IMR-90 (cell line): ENCODE results near the gene SLC26A11. TPM values are rescaled to one million over a fixed set of nuclear protein-coding genes. Genes with fewer than 3 reads are reported as not detected.

Experiments used
- ATAC-seq: fragments of 200-7000 bp; cut with Tn5 transposase; 2 replicates; pipeline ENCODE4 v1.9.1; 2020; ENCODE audit warnings: low read depth, mild to moderate bottlenecking, moderate library complexity
- BruUV-seq: library from RNA; stranded (reverse); fragments of 400-500 nt; replicated peaks from 2 replicates; lab custom pipeline; 2021; lab: Mats Ljungman, UMichigan
- CTCF ChIA-PET: fragments of 300-600 bp; formaldehyde crosslinking; extraction: SDS; loops from one replicate; lab custom pipeline; 2021; ENCODE audit warnings: antibody characterized with exemption; lab: Yijun Ruan, JAX
- POLR2A ChIA-PET: fragments of 300-600 bp; sonication (Branson Sonifier 250); formaldehyde crosslinking; loops from one replicate; lab custom pipeline; 2022; ENCODE audit warnings: antibody characterized with exemption; ENCODE audit not compliant: unreplicated experiment; lab: Charles Lee
- DNase-seq: peaks from one replicate; pipeline ENCODE4 v3.0.0; 2013
- H2AFZ ChIP-seq: replicated peaks from 2 replicates; pipeline ENCODE3; 2013; ENCODE audit warnings: low read length, mild to moderate bottlenecking; ENCODE audit not compliant: poor library complexity
- H2AK5ac ChIP-seq: 2 replicates; pipeline ENCODE4 v1.6.1; 2013; ENCODE audit warnings: low read depth, low read length, inconsistent platforms
- H2AK9ac ChIP-seq: replicated peaks from 2 replicates; pipeline ENCODE3; 2013; ENCODE audit warnings: mild to moderate bottlenecking, low read depth, low read length, moderate library complexity; ENCODE audit not compliant: poor library complexity
- H2BK120ac ChIP-seq: 2 replicates; pipeline ENCODE4 v1.6.1; 2013; ENCODE audit warnings: low read depth, low read length, inconsistent platforms
- H2BK15ac ChIP-seq: 3 replicates; pipeline ENCODE4 v1.6.1; 2013; ENCODE audit warnings: low read depth, low read length, inconsistent platforms
- H2BK20ac ChIP-seq: 2 replicates; pipeline ENCODE4 v1.6.1; 2013; ENCODE audit warnings: low read depth, mild to moderate bottlenecking, inconsistent platforms, low read length, moderate library complexity
- H2BK5ac ChIP-seq: 2 replicates; pipeline ENCODE4 v1.6.1; 2013; ENCODE audit warnings: mild to moderate bottlenecking, low read depth, low read length, inconsistent platforms; ENCODE audit not compliant: poor library complexity, severe bottlenecking
- H3K14ac ChIP-seq: replicated peaks from 2 replicates; pipeline ENCODE4 v1.6.1; 2013; ENCODE audit warnings: low read depth, low read length, inconsistent platforms
- H3K18ac ChIP-seq: 2 replicates; pipeline ENCODE4 v1.6.1; 2013; ENCODE audit warnings: low read depth, low read length, control low read depth
- H3K23ac ChIP-seq: 2 replicates; pipeline ENCODE4 v1.6.1; 2013; ENCODE audit warnings: low read depth, low read length, inconsistent platforms
- H3K27ac ChIP-seq: 2 replicates; pipeline ENCODE4 v1.5.1; 2013; ENCODE audit warnings: mild to moderate bottlenecking, control low read depth, low read length; ENCODE audit not compliant: insufficient read depth
- H3K27me3 ChIP-seq: 2 replicates; pipeline ENCODE4 v1.6.1; 2013; ENCODE audit warnings: low read length; ENCODE audit not compliant: control insufficient read depth, insufficient read depth
- H3K36me3 ChIP-seq: 2 replicates; pipeline ENCODE4 v1.6.1; 2013; ENCODE audit warnings: low read length, mixed read lengths; ENCODE audit not compliant: control insufficient read depth, insufficient read depth
- H3K4ac ChIP-seq: 2 replicates; pipeline ENCODE4 v1.6.1; 2013; ENCODE audit warnings: low read depth, low read length, inconsistent platforms
- H3K4me1 ChIP-seq: 2 replicates; pipeline ENCODE4 v1.6.1; 2013; ENCODE audit warnings: low read length, mixed read lengths; ENCODE audit not compliant: control insufficient read depth, insufficient read depth
- H3K4me2 ChIP-seq: 2 replicates; pipeline ENCODE4 v1.6.1; 2013; ENCODE audit warnings: low read depth, mild to moderate bottlenecking, control low read depth, low read length, moderate library complexity
- H3K4me3 ChIP-seq: 2 replicates; pipeline ENCODE4 v1.5.1; 2013; ENCODE audit warnings: low read depth, mild to moderate bottlenecking, control low read depth, low read length, moderate library complexity; ENCODE audit not compliant: insufficient read depth
- H3K56ac ChIP-seq: 2 replicates; pipeline ENCODE4 v1.6.1; 2013; ENCODE audit warnings: low read length, inconsistent platforms; ENCODE audit not compliant: insufficient read depth; ENCODE audit errors: extremely low read depth
- H3K79me1 ChIP-seq, 2 experiments: 2 replicates each; pipeline ENCODE4 v1.6.1; 2013; ENCODE audit warnings: low read length in 2 of 2, inconsistent platforms in 1 of 2, low read depth in 1 of 2
- H3K9ac ChIP-seq: 2 replicates; pipeline ENCODE4 v1.6.1; 2013; ENCODE audit warnings: low read depth, low read length, control low read depth
- H3K9me1 ChIP-seq: 2 replicates; pipeline ENCODE4 v1.6.1; 2013; ENCODE audit warnings: low read length, inconsistent platforms; ENCODE audit not compliant: insufficient read depth
- H3K9me3 ChIP-seq: 2 replicates; pipeline ENCODE4 v1.6.1; 2013; ENCODE audit warnings: low read length; ENCODE audit not compliant: control insufficient read depth, insufficient read depth
- H4K20me1 ChIP-seq: 2 replicates; pipeline ENCODE4 v1.6.1; 2013; ENCODE audit warnings: low read length, inconsistent platforms; ENCODE audit not compliant: insufficient read depth
- H4K5ac ChIP-seq: 2 replicates; pipeline ENCODE4 v1.6.1; 2013; ENCODE audit warnings: mild to moderate bottlenecking, low read depth, low read length, control low read depth
- H4K8ac ChIP-seq, 2 experiments: 2 replicates each; pipeline ENCODE4 v1.6.1; 2013; ENCODE audit warnings: low read depth in 2 of 2, low read length in 2 of 2, control low read depth in 1 of 2, inconsistent platforms in 1 of 2
- H4K91ac ChIP-seq: 2 replicates; pipeline ENCODE4 v1.6.1; 2013; ENCODE audit warnings: low read depth, low read length, inconsistent platforms; ENCODE audit not compliant: insufficient read depth
- BHLHE40 ChIP-seq: fragments of 150-350 bp; IDR thresholded peaks from 2 replicates; pipeline ENCODE4 v1.6.1; 2016; ENCODE audit warnings: mild to moderate bottlenecking, low read depth, low read length
- CEBPB ChIP-seq: IDR thresholded peaks from 2 replicates; pipeline ENCODE4 v1.6.1; 2012; ENCODE audit warnings: low read depth, low read length, improper control_type of control experiment
- FOS ChIP-seq: fragments of 150-350 bp; IDR thresholded peaks from 2 replicates; pipeline ENCODE4 v1.6.1; 2016; ENCODE audit warnings: low read depth, low read length
- MAFK ChIP-seq: IDR thresholded peaks from 2 replicates; pipeline ENCODE4 v1.6.1; 2012; ENCODE audit warnings: low read depth, low read length, improper control_type of control experiment
- MXI1 ChIP-seq: IDR thresholded peaks from 2 replicates; pipeline ENCODE4 v1.6.1; 2012; ENCODE audit warnings: low read depth, mild to moderate bottlenecking, low read length, moderate library complexity, borderline replicate concordance
- NFE2L2 ChIP-seq: fragments of 150-350 bp; IDR thresholded peaks from 2 replicates; pipeline ENCODE4 v1.6.1; 2016; ENCODE audit warnings: low read depth, mild to moderate bottlenecking, low read length
- RAD21 ChIP-seq: IDR thresholded peaks from 2 replicates; pipeline ENCODE4 v1.6.1; 2012; ENCODE audit warnings: low read length, improper control_type of control experiment
- RCOR1 ChIP-seq: IDR thresholded peaks from 2 replicates; pipeline ENCODE4 v1.6.1; 2012; ENCODE audit warnings: mild to moderate bottlenecking, low read length, improper control_type of control experiment; ENCODE audit not compliant: insufficient replicate concordance
- RFX5 ChIP-seq: IDR thresholded peaks from 2 replicates; pipeline ENCODE4 v1.8.0; 2012; ENCODE audit warnings: low read depth, mild to moderate bottlenecking, low read length, moderate library complexity
- SMC3 ChIP-seq: fragments of 150-350 bp; IDR thresholded peaks from 2 replicates; pipeline ENCODE4 v1.6.1; 2016; ENCODE audit warnings: low read depth, mild to moderate bottlenecking, antibody characterized with exemption, low read length, moderate library complexity
- WGBS, 2 experiments: methylation state at CpG; one replicate each; pipeline versions ENCODE4 v1.1.5 to v1.1.7; 2013; ENCODE audit warnings: missing lambda C conversion rate in 2 of 2; ENCODE audit not compliant: insufficient read length in 1 of 2; ENCODE audit errors: extremely low coverage in 2 of 2; 5-methylcytosine and 5-hydroxymethylcytosine counted together
- dilution Hi-C: fragments of 300-500 bp; cut with HindIII; formaldehyde crosslinking; loops from one replicate; pipeline ENCODE4 v1.14.3; 2018; ENCODE audit warnings: low sequenced_read_pairs; ENCODE audit not compliant: unreplicated experiment
- in situ Hi-C: fragments of 300-500 bp; cut with MboI; formaldehyde crosslinking; loops from 3 replicates; pipeline ENCODE4 v1.14.3; 2019; ENCODE audit warnings: low sequenced_read_pairs, inconsistent platforms, mixed read lengths
- intact Hi-C: fragments of 100-400 bp; cut with micrococcal nuclease; formaldehyde crosslinking; loops from 2 replicates; pipeline ENCODE4 v1.10.0; 2022
- polyA plus RNA-seq, 3 experiments: library from polyadenylated mRNA; depleted of rRNA; stranded (reverse); fragments of >200 nt; gene quantifications; 2 replicates each; pipeline ENCODE4 v1.2.3, GENCODE V29; 2012; ENCODE audit warnings: low replicate concordance in 1 of 3
- total RNA-seq: library from RNA; depleted of rRNA; stranded (reverse); fragments of >200 nt; gene quantifications from 2 replicates; pipeline ENCODE4 v1.2.3, GENCODE V29; 2012
- TF ChIP-seq, protein P1 (sequence below): conservative IDR thresholded peaks from 2 replicates; pipeline ENCODE4 v1.5.1; 2012; ENCODE audit warnings: mild to moderate bottlenecking, low read depth, low read length, improper control_type of control experiment
- TF ChIP-seq, protein P2 (sequence below): fragments of 150-350 bp; IDR thresholded peaks from 2 replicates; pipeline ENCODE4 v1.6.1; 2016; ENCODE audit warnings: low read depth, mild to moderate bottlenecking, low read length, moderate library complexity, borderline replicate concordance
- TF ChIP-seq, protein P3 (sequence below): fragments of 150-350 bp; IDR thresholded peaks from 2 replicates; pipeline ENCODE4 v1.6.1; 2017; ENCODE audit warnings: mild to moderate bottlenecking, antibody characterized with exemption, low read length, low read depth

Gene SLC26A11
- total and polyA plus RNA-seq, 2 of the 4 experiments (the other 2 are of a cell fraction), result 3.2 to 15.6 TPM

DNA sequence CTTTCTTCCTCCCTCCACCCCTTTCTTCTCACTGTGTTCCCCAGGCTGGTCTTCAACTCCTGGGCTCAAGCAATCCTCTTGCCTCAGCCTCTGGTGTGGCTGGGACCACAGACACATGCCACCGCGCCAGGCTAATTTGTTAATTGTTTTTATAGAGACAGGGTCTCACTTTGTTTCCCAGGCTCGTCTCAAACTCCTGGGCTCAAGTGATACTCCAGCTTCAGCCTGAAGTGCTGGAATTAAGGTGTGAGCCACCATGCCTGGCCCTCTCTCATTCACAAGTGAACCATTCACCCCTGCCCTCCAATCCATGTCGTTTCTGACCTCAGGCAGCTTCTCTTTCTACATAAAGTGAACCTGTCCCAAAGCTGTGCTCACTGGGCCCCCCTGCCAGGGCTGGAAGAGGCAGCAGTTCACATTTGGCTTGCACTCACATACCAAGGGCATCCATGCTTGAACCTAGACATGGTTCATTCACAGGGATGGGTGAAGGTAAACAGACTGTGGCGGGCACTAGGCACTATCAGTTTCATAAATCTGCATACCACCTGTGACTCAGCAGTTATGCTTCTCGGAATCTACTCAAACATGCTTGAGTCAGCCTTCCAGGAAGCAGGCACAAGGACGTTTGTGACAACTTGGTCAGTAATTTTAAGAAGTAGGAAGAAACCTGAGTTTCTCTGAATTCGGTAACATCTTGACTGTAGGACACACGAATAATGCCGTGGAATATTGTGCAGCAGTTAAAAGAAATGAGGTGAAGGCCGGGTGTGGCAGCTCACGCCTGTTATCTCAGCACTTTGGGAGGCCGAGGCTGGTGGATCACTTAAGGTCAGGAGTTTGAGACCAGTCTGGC, 34.4 kb downstream of the SLC26A11 start:
- Histone ChIP-seq H3K27me3 (no peaks in the 10 kb centered on the region), H3K27ac (peak overlapping the region; percentile 80), H4K8ac (peak overlapping the region; percentile 25 to 71), H3K4me1 (peaks cover 10% of the 10 kb centered on the region), H3K79me1 (no peaks in the 10 kb centered on the region), H3K56ac (peak overlapping the region; percentile 73), H3K36me3 (peaks cover 21% of the 10 kb centered on the region), H2BK5ac (peak overlapping the region; percentile 91), H4K5ac (peak overlapping the region; percentile 53), H2BK120ac (peak overlapping the region; percentile 95), H3K9me3 (no peaks in the 10 kb centered on the region), H3K14ac (peak overlapping the region; percentile 83), H3K23ac (peak overlapping the region; percentile 63), H3K18ac (peak overlapping the region; percentile 62), H3K9me1 (peaks cover 6% of the 10 kb centered on the region; the same call in 1 of the 2 replicates), H2BK20ac (peak overlapping the region; percentile 91), H2AK5ac (peak overlapping the region; percentile 92), H3K9ac (0 out of 2 replicates have a peak overlapping the region, but pooled peaks have one; percentile 7), H2BK15ac (peak overlapping the region; percentile 92), H4K91ac (peak overlapping the region; percentile 93), H3K4me2 (peak overlapping the region; percentile 39), H3K4ac (peak overlapping the region; percentile 94), H2AK9ac (peak overlapping the region; percentile 94), H2AFZ (peak overlapping the region; percentile 58), H3K4me3 (no peak overlapping the region), H4K20me1 (no peaks in the 10 kb centered on the region)
- POLR2A ChIA-PET, result no interaction called here
- DNase-seq (peak; percentile 91), ATAC-seq (peak; percentile 91)
- BruUV-seq, result no TSS peak
- CTCF ChIA-PET, result no interaction called here
- TF ChIP-seq RAD21 (no peak), MAFK (peak; percentile 92), MXI1 (0 out of 2 replicates have a peak, but pooled peaks have one; percentile 39), FOS (peak; percentile 85), RCOR1 (peak; percentile 69), NFE2L2 (peak; percentile 99), RFX5 (no peak), CEBPB (no peak), SMC3 (no peak), BHLHE40 (0 out of 2 replicates have a peak, but pooled peaks have one; percentile 19)
- TF ChIP-seq, protein P1, sequence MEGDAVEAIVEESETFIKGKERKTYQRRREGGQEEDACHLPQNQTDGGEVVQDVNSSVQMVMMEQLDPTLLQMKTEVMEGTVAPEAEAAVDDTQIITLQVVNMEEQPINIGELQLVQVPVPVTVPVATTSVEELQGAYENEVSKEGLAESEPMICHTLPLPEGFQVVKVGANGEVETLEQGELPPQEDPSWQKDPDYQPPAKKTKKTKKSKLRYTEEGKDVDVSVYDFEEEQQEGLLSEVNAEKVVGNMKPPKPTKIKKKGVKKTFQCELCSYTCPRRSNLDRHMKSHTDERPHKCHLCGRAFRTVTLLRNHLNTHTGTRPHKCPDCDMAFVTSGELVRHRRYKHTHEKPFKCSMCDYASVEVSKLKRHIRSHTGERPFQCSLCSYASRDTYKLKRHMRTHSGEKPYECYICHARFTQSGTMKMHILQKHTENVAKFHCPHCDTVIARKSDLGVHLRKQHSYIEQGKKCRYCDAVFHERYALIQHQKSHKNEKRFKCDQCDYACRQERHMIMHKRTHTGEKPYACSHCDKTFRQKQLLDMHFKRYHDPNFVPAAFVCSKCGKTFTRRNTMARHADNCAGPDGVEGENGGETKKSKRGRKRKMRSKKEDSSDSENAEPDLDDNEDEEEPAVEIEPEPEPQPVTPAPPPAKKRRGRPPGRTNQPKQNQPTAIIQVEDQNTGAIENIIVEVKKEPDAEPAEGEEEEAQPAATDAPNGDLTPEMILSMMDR, result no peak
- TF ChIP-seq, protein P2, sequence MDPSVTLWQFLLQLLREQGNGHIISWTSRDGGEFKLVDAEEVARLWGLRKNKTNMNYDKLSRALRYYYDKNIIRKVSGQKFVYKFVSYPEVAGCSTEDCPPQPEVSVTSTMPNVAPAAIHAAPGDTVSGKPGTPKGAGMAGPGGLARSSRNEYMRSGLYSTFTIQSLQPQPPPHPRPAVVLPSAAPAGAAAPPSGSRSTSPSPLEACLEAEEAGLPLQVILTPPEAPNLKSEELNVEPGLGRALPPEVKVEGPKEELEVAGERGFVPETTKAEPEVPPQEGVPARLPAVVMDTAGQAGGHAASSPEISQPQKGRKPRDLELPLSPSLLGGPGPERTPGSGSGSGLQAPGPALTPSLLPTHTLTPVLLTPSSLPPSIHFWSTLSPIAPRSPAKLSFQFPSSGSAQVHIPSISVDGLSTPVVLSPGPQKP, result no peak
- TF ChIP-seq, protein P3, sequence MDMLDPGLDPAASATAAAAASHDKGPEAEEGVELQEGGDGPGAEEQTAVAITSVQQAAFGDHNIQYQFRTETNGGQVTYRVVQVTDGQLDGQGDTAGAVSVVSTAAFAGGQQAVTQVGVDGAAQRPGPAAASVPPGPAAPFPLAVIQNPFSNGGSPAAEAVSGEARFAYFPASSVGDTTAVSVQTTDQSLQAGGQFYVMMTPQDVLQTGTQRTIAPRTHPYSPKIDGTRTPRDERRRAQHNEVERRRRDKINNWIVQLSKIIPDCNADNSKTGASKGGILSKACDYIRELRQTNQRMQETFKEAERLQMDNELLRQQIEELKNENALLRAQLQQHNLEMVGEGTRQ, result no peak
- dilution Hi-C loops, result no loop called here
- WGBS, 2 experiments, result 68% methylated on average over 6 of the region's 13 CpGs; no CpG with 5 or more reads in 1 of the 2 experiments
- intact Hi-C loops, result loop anchor here (10.0 kb wide), 1 partner anchor 170 kb away; no protein-coding TSS in a partner anchor
- in situ Hi-C loops, result no loop called here
